H1 (cell line): ENCODE results near the gene DES.
"Not testable (repeated sequence)": the region's sequence is repeated elsewhere in the genome, so short reads cannot be mapped to it uniquely, and the experiment has no call there.

Source experiments
- CTCF ChIP-seq, 3 experiments: IDR thresholded peaks; 1 replicate in 2 of 3; 2 replicates in 1 of 3; pipeline versions ENCODE4 v1.5.1 to v1.6.1; 2011; ENCODE audit warnings: low read length in 3 of 3, mild to moderate bottlenecking in 3 of 3, inconsistent platforms in 2 of 3, low read depth in 1 of 3, moderate library complexity in 1 of 3; ENCODE audit not compliant: insufficient read depth in 1 of 3; ENCODE audit errors: control extremely low read depth in 1 of 3
- MAFK ChIP-seq: IDR thresholded peaks from 2 replicates; pipeline ENCODE4 v1.6.1; 2012; ENCODE audit warnings: low read depth, mild to moderate bottlenecking, improper control_type of control experiment, low read length
- RAD21 ChIP-seq, 2 experiments: IDR thresholded peaks in 1 of 2; conservative IDR thresholded peaks in 1 of 2; 2 replicates each; pipeline ENCODE4 v1.6.1; 2011; ENCODE audit warnings: low read depth in 2 of 2, low read length in 2 of 2, improper control_type of control experiment in 1 of 2, inconsistent platforms in 1 of 2, mild to moderate bottlenecking in 1 of 2, moderate library complexity in 1 of 2
- TAF1 ChIP-seq: IDR thresholded peaks from 2 replicates; pipeline ENCODE4 v1.6.1; 2011; ENCODE audit warnings: mild to moderate bottlenecking, low read depth, low read length

- TF ChIP-seq MAFK; RAD21 (IDR thresholded peaks at IDR 0.05 in 1 of 2, conservative IDR thresholded peaks at IDR 0.05 in 1 of 2; ENCODE audit: low read depth in 2 of 2, low read length in 2 of 2); CTCF (IDR thresholded peaks at IDR 0.05; ENCODE audit: control extremely low read depth in 1 of 3, insufficient read depth in 1 of 3, low read depth in 1 of 3, low read length in 3 of 3); TAF1: not testable (repeated sequence)
These were observed 10.8 kb upstream of the DES start for GRCh38 chr2:219407343-219407742.
